HG03565 (cell line): ENCODE data around the gene SNX15.

ENCODE experiments used
- ATAC-seq: cut with Tn5 transposase; IDR thresholded peaks from one replicate; pipeline ENCODE4 v1.9.1; 2021; ENCODE audit warnings: mild to moderate bottlenecking, moderate library complexity; ENCODE audit not compliant: unreplicated experiment

Gene SNX15

GRCh38 chr11:65083134-65083833, 56.0 kb downstream of the SNX15 start:
- peak; percentile 12 for ATAC-seq

GRCh38 chr11:65083834-65084597, 56.8 kb downstream of the SNX15 start, which contains the start of the genes CDCA5 and ZFPL1:
CDCA5 (minus strand) TSS chr11:65084040; CDS start chr11:65083978, 62 bp downstream.
ZFPL1 (plus strand) TSS chr11:65084222; CDS start chr11:65084699, 477 bp downstream.
- ATAC-seq = peak; percentile 82

GRCh38 chr11:65084598-65085375, 57.5 kb downstream of the SNX15 start:
- ATAC-seq = no peak

GRCh38 chr11:65085446-65085845, 58.2 kb downstream of the SNX15 start:
- ATAC-seq = no peak

GRCh38 chr11:65086809-65087208, 59.6 kb downstream of the SNX15 start:
- ATAC-seq = no peak

- no peak for ATAC-seq
Measured at GRCh38 chr11:65087216-65087615, 60.0 kb downstream of the SNX15 start.

- ATAC-seq = no peak
Measured at GRCh38 chr11:65087827-65088226, 60.6 kb downstream of the SNX15 start.

GRCh38 chr11:65089621-65090020, 62.4 kb downstream of the SNX15 start:
- no peak for ATAC-seq
